Measurements from ENCODE around the gene PRSS12.

GRCh38 chr4:118398226-118399090 is 45.7 kb upstream of the PRSS12 start:
- TF ChIP-seq POLR2A (IDR thresholded peaks at IDR 0.05; ENCODE audit: extremely low read depth, insufficient read length), result no peak
- TF ChIP-seq, protein P1, sequence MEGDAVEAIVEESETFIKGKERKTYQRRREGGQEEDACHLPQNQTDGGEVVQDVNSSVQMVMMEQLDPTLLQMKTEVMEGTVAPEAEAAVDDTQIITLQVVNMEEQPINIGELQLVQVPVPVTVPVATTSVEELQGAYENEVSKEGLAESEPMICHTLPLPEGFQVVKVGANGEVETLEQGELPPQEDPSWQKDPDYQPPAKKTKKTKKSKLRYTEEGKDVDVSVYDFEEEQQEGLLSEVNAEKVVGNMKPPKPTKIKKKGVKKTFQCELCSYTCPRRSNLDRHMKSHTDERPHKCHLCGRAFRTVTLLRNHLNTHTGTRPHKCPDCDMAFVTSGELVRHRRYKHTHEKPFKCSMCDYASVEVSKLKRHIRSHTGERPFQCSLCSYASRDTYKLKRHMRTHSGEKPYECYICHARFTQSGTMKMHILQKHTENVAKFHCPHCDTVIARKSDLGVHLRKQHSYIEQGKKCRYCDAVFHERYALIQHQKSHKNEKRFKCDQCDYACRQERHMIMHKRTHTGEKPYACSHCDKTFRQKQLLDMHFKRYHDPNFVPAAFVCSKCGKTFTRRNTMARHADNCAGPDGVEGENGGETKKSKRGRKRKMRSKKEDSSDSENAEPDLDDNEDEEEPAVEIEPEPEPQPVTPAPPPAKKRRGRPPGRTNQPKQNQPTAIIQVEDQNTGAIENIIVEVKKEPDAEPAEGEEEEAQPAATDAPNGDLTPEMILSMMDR (IDR thresholded peaks at IDR 0.05; ENCODE audit: low read depth, low read length), result no peak
- TF ChIP-seq, protein P2, sequence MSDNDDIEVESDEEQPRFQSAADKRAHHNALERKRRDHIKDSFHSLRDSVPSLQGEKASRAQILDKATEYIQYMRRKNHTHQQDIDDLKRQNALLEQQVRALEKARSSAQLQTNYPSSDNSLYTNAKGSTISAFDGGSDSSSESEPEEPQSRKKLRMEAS (IDR thresholded peaks at IDR 0.05; ENCODE audit: low read depth, low read length), result peak; percentile 57

All from NB4 (cell line).